H1 (cell line): ENCODE results near the gene MEF2A. TPM values are rescaled to one million over a fixed set of nuclear protein-coding genes. Genes with fewer than 3 reads are reported as not detected.

Experiments used
- CTCF ChIA-PET: fragments of 300-600 bp; sonication (Branson Sonifier 250); formaldehyde crosslinking; loops from one replicate; lab custom pipeline; 2021; ENCODE audit not compliant: partially characterized antibody; lab: Charles Lee
- POLR2A ChIA-PET: fragments of 300-600 bp; sonication (Branson Sonifier 250); formaldehyde crosslinking; loops from one replicate; lab custom pipeline; 2021; ENCODE audit warnings: inconsistent platforms; ENCODE audit not compliant: partially characterized antibody; lab: Charles Lee
- DNase-seq, 2 experiments: peaks; one replicate each; pipeline versions ENCODE4 v3.0.0 to v3.0.0-alpha.2; 2010 to 2022; ENCODE audit warnings: low spot score in 2 of 2, low read depth in 1 of 2, mixed read lengths in 1 of 2
- FAIRE-seq: peaks from 2 replicates; lab custom pipeline; 2011; peaks lifted over from hg19 to GRCh38; lab: Jason Lieb, UNC
- H2AFZ ChIP-seq: 2 replicates; pipeline ENCODE4 v1.8.1; 2012; ENCODE audit warnings: low read length, inconsistent platforms
- H2AK5ac ChIP-seq: 2 replicates; pipeline ENCODE4 v1.6.1; 2013; ENCODE audit warnings: low read depth, low read length
- H2BK120ac ChIP-seq: replicated peaks from 2 replicates; pipeline ENCODE3; 2013; ENCODE audit warnings: low read depth, low read length, inconsistent platforms
- H2BK12ac ChIP-seq: 2 replicates; pipeline ENCODE4 v1.6.1; 2013; ENCODE audit warnings: low read depth, low read length
- H2BK15ac ChIP-seq: 2 replicates; pipeline ENCODE4 v1.6.1; 2013; ENCODE audit warnings: low read length
- H2BK20ac ChIP-seq: 2 replicates; pipeline ENCODE4 v1.6.1; 2013; ENCODE audit warnings: low read length
- H2BK5ac ChIP-seq: 2 replicates; pipeline ENCODE4 v1.6.1; 2013; ENCODE audit warnings: low read depth, low read length
- H3K14ac ChIP-seq: 2 replicates; pipeline ENCODE4 v1.6.1; 2013; ENCODE audit warnings: inconsistent platforms; ENCODE audit not compliant: insufficient read length
- H3K18ac ChIP-seq: 2 replicates; pipeline ENCODE4 v1.6.1; 2013; ENCODE audit warnings: low read length; ENCODE audit errors: extremely low read depth
- H3K23ac ChIP-seq: 2 replicates; pipeline ENCODE4 v1.6.1; 2013; ENCODE audit warnings: inconsistent platforms; ENCODE audit not compliant: insufficient read length
- H3K23me2 ChIP-seq: 2 replicates; pipeline ENCODE4 v1.6.1; 2013; ENCODE audit warnings: low read depth, low read length
- H3K27ac ChIP-seq: 2 replicates; pipeline ENCODE4 v1.6.1; 2011; ENCODE audit warnings: low read depth, low read length, inconsistent platforms
- H3K27me3 ChIP-seq, 4 experiments: replicated peaks in 1 of 4; 1 replicate in 1 of 4; 2 replicates in 3 of 4; pipeline versions ENCODE4 v1.6.1 to v1.8.1; 2011 to 2013; ENCODE audit warnings: low read length in 3 of 4, mild to moderate bottlenecking in 3 of 4, inconsistent platforms in 2 of 4, mixed read lengths in 2 of 4, moderate library complexity in 1 of 4; ENCODE audit not compliant: control insufficient read depth in 3 of 4, insufficient read depth in 3 of 4; ENCODE audit errors: extremely low read depth in 1 of 4
- H3K36me3 ChIP-seq, 4 experiments: 2 replicates each; pipeline versions ENCODE4 v1.6.1 to v1.8.1; 2011 to 2013; ENCODE audit warnings: mild to moderate bottlenecking in 4 of 4, low read length in 3 of 4, moderate library complexity in 2 of 4, control low read depth in 1 of 4, inconsistent platforms in 1 of 4; ENCODE audit not compliant: insufficient read depth in 4 of 4, control insufficient read depth in 2 of 4
- H3K4ac ChIP-seq: replicated peaks from 2 replicates; pipeline ENCODE3; 2013; ENCODE audit warnings: low read length, low read depth, mixed read lengths, inconsistent platforms; ENCODE audit not compliant: insufficient read length
- H3K4me1 ChIP-seq, 4 experiments: replicated peaks in 1 of 4; 1 replicate in 1 of 4; 2 replicates in 3 of 4; pipeline versions ENCODE4 v1.6.1 to v1.8.1; 2011 to 2013; ENCODE audit warnings: low read length in 3 of 4, inconsistent platforms in 2 of 4, mixed read lengths in 1 of 4; ENCODE audit not compliant: insufficient read depth in 4 of 4, control insufficient read depth in 3 of 4
- H3K4me2 ChIP-seq, 2 experiments: 2 replicates each; pipeline versions ENCODE4 v1.6.1 to v1.8.1; 2011 to 2013; ENCODE audit warnings: low read depth in 2 of 2, low read length in 2 of 2, control low read depth in 1 of 2, inconsistent platforms in 1 of 2, mild to moderate bottlenecking in 1 of 2; ENCODE audit not compliant: insufficient read depth in 1 of 2
- H3K4me3 ChIP-seq, 4 experiments: fragments of 200-600, 300-600 bp in 1 of 4; sonication (generic), shearing (Covaris generic), sonication (Bioruptor Twin) in 1 of 4; 2 replicates each; pipeline versions ENCODE4 v1.5.1 to v1.8.1; 2011 to 2016; ENCODE audit warnings: low read length in 4 of 4, low read depth in 3 of 4, control low read depth in 2 of 4, inconsistent platforms in 2 of 4, mild to moderate bottlenecking in 2 of 4, mixed read lengths in 1 of 4, moderate library complexity in 1 of 4; ENCODE audit not compliant: insufficient read depth in 2 of 4; ENCODE audit errors: extremely low read depth in 1 of 4
- H3K56ac ChIP-seq: replicated peaks from 2 replicates; pipeline ENCODE3; 2013; ENCODE audit warnings: low read depth, mild to moderate bottlenecking, mixed read lengths, low read length, inconsistent platforms; ENCODE audit not compliant: insufficient read length
- H3K79me1 ChIP-seq: 2 replicates; pipeline ENCODE4 v1.6.1; 2013; ENCODE audit warnings: low read depth, low read length, control low read depth
- H3K79me2 ChIP-seq, 2 experiments: 2 replicates each; pipeline versions ENCODE4 v1.6.1 to v1.8.1; 2012 to 2013; ENCODE audit warnings: low read length in 2 of 2, mild to moderate bottlenecking in 2 of 2, inconsistent platforms in 1 of 2; ENCODE audit not compliant: insufficient read depth in 2 of 2, control insufficient read depth in 1 of 2
- H3K9ac ChIP-seq, 4 experiments: replicated peaks in 1 of 4; 1 replicate in 1 of 4; 2 replicates in 3 of 4; pipeline versions ENCODE4 v1.6.1 to v1.8.1; 2011 to 2013; ENCODE audit warnings: low read depth in 3 of 4, low read length in 3 of 4, control low read depth in 2 of 4, mild to moderate bottlenecking in 2 of 4, moderate library complexity in 2 of 4, inconsistent platforms in 1 of 4; ENCODE audit errors: extremely low read depth in 1 of 4
- H3K9me3 ChIP-seq, 2 experiments: 2 replicates each; pipeline versions ENCODE4 v1.6.1 to v1.8.1; 2012 to 2013; ENCODE audit warnings: mild to moderate bottlenecking in 2 of 2, moderate library complexity in 2 of 2, control low read depth in 1 of 2, inconsistent platforms in 1 of 2, low read depth in 1 of 2, low read length in 1 of 2, mixed read lengths in 1 of 2; ENCODE audit not compliant: insufficient read depth in 2 of 2
- H4K20me1 ChIP-seq, 2 experiments: replicated peaks in 1 of 2; 2 replicates each; pipeline versions ENCODE3 to v1.8.1; 2011 to 2013; ENCODE audit warnings: inconsistent platforms in 2 of 2, low read length in 2 of 2, mild to moderate bottlenecking in 1 of 2; ENCODE audit not compliant: insufficient read depth in 2 of 2, control insufficient read depth in 1 of 2
- H4K5ac ChIP-seq: 2 replicates; pipeline ENCODE4 v1.6.1; 2013; ENCODE audit warnings: low read length, low read depth, mixed read lengths, inconsistent platforms; ENCODE audit not compliant: insufficient read length
- H4K8ac ChIP-seq: 2 replicates; pipeline ENCODE4 v1.8.0; 2013; ENCODE audit warnings: mild to moderate bottlenecking, moderate library complexity, low read length, inconsistent platforms; ENCODE audit not compliant: insufficient read depth; ENCODE audit errors: extremely low read depth
- H4K91ac ChIP-seq: replicated peaks from 2 replicates; pipeline ENCODE3; 2013; ENCODE audit warnings: low read length, mixed read lengths, inconsistent platforms; ENCODE audit not compliant: insufficient read length
- BRCA1 ChIP-seq: IDR thresholded peaks from 2 replicates; pipeline ENCODE4 v1.6.1; 2012; ENCODE audit warnings: low read depth, low read length, improper control_type of control experiment
- CHD2 ChIP-seq: IDR thresholded peaks from 2 replicates; pipeline ENCODE4 v1.6.1; 2012; ENCODE audit warnings: low read length, improper control_type of control experiment
- EP300 ChIP-seq, 2 experiments: IDR thresholded peaks; 1 replicate in 1 of 2; 2 replicates in 1 of 2; pipeline ENCODE4 v1.6.1; 2011 to 2012; ENCODE audit warnings: low read depth in 2 of 2, low read length in 2 of 2, mild to moderate bottlenecking in 2 of 2, borderline replicate concordance in 1 of 2, inconsistent platforms in 1 of 2, moderate library complexity in 1 of 2
- GTF2F1 ChIP-seq: IDR thresholded peaks from 2 replicates; pipeline ENCODE4 v1.6.1; 2012; ENCODE audit warnings: low read depth, low read length, improper control_type of control experiment, borderline replicate concordance
- PHF8 ChIP-seq: fragments of 200-600 bp; sonication (generic); conservative IDR thresholded peaks from 2 replicates; pipeline ENCODE4 v1.7.1; 2012; ENCODE audit warnings: low read depth, mild to moderate bottlenecking, inconsistent platforms, low read length, moderate library complexity
- RNF2 ChIP-seq: fragments of 200-900, 300-1000 bp; sonication (generic); IDR thresholded peaks from 2 replicates; pipeline ENCODE4 v1.7.1; 2016; ENCODE audit warnings: borderline replicate concordance, low read depth, mild to moderate bottlenecking, antibody characterized with exemption, low read length; ENCODE audit not compliant: poor library complexity, severe bottlenecking; ENCODE audit errors: missing control alignments
- ZNF274 ChIP-seq: IDR thresholded peaks from 2 replicates; pipeline ENCODE4 v1.7.0; 2012; ENCODE audit warnings: low read length, borderline replicate concordance; ENCODE audit errors: extremely low read depth
- WGBS, 2 experiments: shearing (Covaris generic) in 1 of 2; methylation state at CpG; one replicate each; pipeline versions ENCODE4 v1.1.6 to v1.1.7; 2013 to 2015; ENCODE audit warnings: low lambda C conversion rate in 2 of 2, mixed read lengths in 2 of 2, inconsistent platforms in 1 of 2, low coverage in 1 of 2, missing lambda C conversion rate in 1 of 2; ENCODE audit not compliant: insufficient replicate concordance in 2 of 2, insufficient coverage in 1 of 2, insufficient read length in 1 of 2; ENCODE audit errors: extremely low coverage in 1 of 2, missing lambda C conversion rate in 1 of 2; 5-methylcytosine and 5-hydroxymethylcytosine counted together
- polyA plus RNA-seq, 7 experiments: library from polyadenylated mRNA; depleted of rRNA in 3 of 7; stranded (reverse) in 5 of 7; unstranded in 2 of 7; fragments of >200 nt in 5 of 7; fragments of 200-250 nt in 2 of 7; gene quantifications; 1 replicate in 5 of 7; 2 replicates in 1 of 7; 4 replicates in 1 of 7; pipeline versions ENCODE4 v1.2.1 to v1.2.3, GENCODE V29; 2011 to 2013; ENCODE audit warnings: missing spikeins in 2 of 7, mixed read lengths in 2 of 7
- total RNA-seq: library from RNA; stranded (reverse); fragmentation: NEBNext Ultra II Directional; extraction: Animal tissue kit (Norgen Biotek cat#: 25700); gene quantifications from 2 replicates; pipeline ENCODE4 v1.2.1, GENCODE V29; 2021

The MEF2A gene
- total and polyA plus RNA-seq, 2 of the 8 experiments (the other 6 are each of a cell fraction or from before 2014, with no cell fraction given) = 15.6 to 22.5 TPM

GRCh38 chr15:99732751-99733267, 167.0 kb downstream of the MEF2A start:
- Histone ChIP-seq H2BK15ac (no peak overlapping the region), H4K5ac (no peak overlapping the region), H4K8ac (peak overlapping the region; percentile 12; the same call in 1 of the 2 replicates), H3K14ac (no peak overlapping the region), H3K27ac (no peak overlapping the region), H3K18ac (no peak overlapping the region; the same call in 1 of the 2 replicates), H3K9me3 (no peaks in the 10 kb centered on the region), H3K27me3 (peaks cover 0 to 10% (median 3%) of the 10 kb centered on the region in 4 experiments; a peak in 4 of 7 replicates), H3K4me2 (peak overlapping the region; percentile 79 to 87), H3K23me2 (peaks cover 8% of the 10 kb centered on the region; the same call in 1 of the 2 replicates), H3K79me1 (0 out of 2 replicates have a peak, but pooled peaks cover 2% of the 10 kb centered on the region), H3K4me1 (peaks cover 2 to 23% (median 6%) of the 10 kb centered on the region in 4 experiments; a peak in 5 of 7 replicates), H3K79me2 (no peaks in the 10 kb centered on the region), H3K36me3 (peaks cover 0 to 6% (median 3%) of the 10 kb centered on the region in 4 experiments; a peak in 3 of 8 replicates), H3K56ac (peak overlapping the region; percentile 7), H4K20me1 (peaks cover 0 to 3% of the 10 kb centered on the region in 2 experiments), H3K9ac (peak overlapping the region in 2 of 4 experiments; percentile 45 to 58; a peak in 3 of 7 replicates), H2BK20ac (no peak overlapping the region), H2BK120ac (no peak overlapping the region), H3K23ac (no peak overlapping the region), H3K4ac (no peak overlapping the region), H3K4me3 (peak overlapping the region; percentile 70 to 88 (median 75)), H2BK5ac (no peak overlapping the region), H2BK12ac (no peak overlapping the region), H2AK5ac (no peak overlapping the region), H2AFZ (no peak overlapping the region), H4K91ac (no peak overlapping the region)
- FAIRE-seq (no peak), DNase-seq (no peak)
- WGBS, 2 experiments = 3% methylated on average over 31 of the region's 46 CpGs; no CpG with 5 or more reads in 1 of the 2 experiments
- POLR2A ChIA-PET = interaction anchor here (0.7 to 2.5 kb wide), 6 partner anchors 8 to 451 kb away, joined by 3 to 11 read pairs (median 4); no protein-coding TSS in a partner anchor
- CTCF ChIA-PET = interaction anchor here (0.8 to 12.7 kb wide), 5 partner anchors 8 to 464 kb away, joined by 3 to 92 read pairs (median 5); no protein-coding TSS in a partner anchor
- TF ChIP-seq RNF2 = no peak
- TF ChIP-seq BRCA1 = no peak
- 0 out of 2 replicates have a peak, but pooled peaks have one; percentile 29 for TF ChIP-seq CHD2
- TF ChIP-seq ZNF274 = no peak
- no peak for TF ChIP-seq EP300 (IDR thresholded peaks at IDR 0.05; ENCODE audit: borderline replicate concordance in 1 of 2, low read depth in 2 of 2, low read length in 2 of 2)
- TF ChIP-seq GTF2F1 = no peak
- TF ChIP-seq PHF8 = peak; percentile 24; the same call in 1 of the 2 replicates
